DOHH2 (cell line): ENCODE measurements around the gene OR10A5.

ENCODE experiments used
- H3F3A ChIP-seq: fragments of 200-600 bp; sonication (generic), shearing (Covaris generic); 2 replicates; pipeline ENCODE4 v1.6.0; 2016; ENCODE audit warnings: antibody characterized with exemption, mild to moderate bottlenecking; ENCODE audit not compliant: control insufficient read depth, insufficient read depth
- H3K27ac ChIP-seq: fragments of 200-600 bp; sonication (generic); 2 replicates; pipeline ENCODE4 v1.5.1; 2014; ENCODE audit warnings: low read depth, mild to moderate bottlenecking, low read length, moderate library complexity
- H3K27me3 ChIP-seq: fragments of 200-600 bp; sonication (generic); 2 replicates; pipeline ENCODE4 v1.6.1; 2014; ENCODE audit warnings: mild to moderate bottlenecking, low read length, mixed read lengths; ENCODE audit not compliant: control insufficient read depth
- H3K36me3 ChIP-seq: fragments of 200-600 bp; sonication (generic); 2 replicates; pipeline ENCODE4 v1.6.1; 2014; ENCODE audit warnings: mild to moderate bottlenecking, low read length, moderate library complexity, mixed read lengths; ENCODE audit not compliant: control insufficient read depth
- H3K4me1 ChIP-seq: fragments of 200-600 bp; sonication (generic); 2 replicates; pipeline ENCODE4 v1.6.1; 2014; ENCODE audit warnings: mild to moderate bottlenecking, low read length, mixed read lengths; ENCODE audit not compliant: control insufficient read depth
- H3K4me2 ChIP-seq: fragments of 200-600 bp; sonication (generic); 2 replicates; pipeline ENCODE4 v1.6.0; 2014; ENCODE audit warnings: mild to moderate bottlenecking, low read length, moderate library complexity
- H3K4me3 ChIP-seq: fragments of 200-600 bp; sonication (generic); 2 replicates; pipeline ENCODE4 v1.5.1; 2014; ENCODE audit warnings: mild to moderate bottlenecking, low read length, mixed read lengths
- H3K79me2 ChIP-seq: fragments of 200-600 bp; sonication (generic); 2 replicates; pipeline ENCODE4 v1.6.1; 2014; ENCODE audit warnings: mild to moderate bottlenecking, low read length, mixed read lengths; ENCODE audit not compliant: control insufficient read depth
- H3K9me2 ChIP-seq: fragments of 200-600 bp; sonication (generic); replicated peaks from 2 replicates; pipeline ENCODE4 v1.6.1; 2014; ENCODE audit warnings: mild to moderate bottlenecking, low read length, mixed read lengths; ENCODE audit not compliant: control insufficient read depth
- H3K9me3 ChIP-seq: fragments of 200-600 bp; sonication (generic); 2 replicates; pipeline ENCODE4 v1.6.1; 2014; ENCODE audit warnings: antibody characterized with exemption, low read length, mixed read lengths; ENCODE audit not compliant: control insufficient read depth, insufficient read depth
- H4K20me1 ChIP-seq: fragments of 200-600 bp; sonication (generic); 2 replicates; pipeline ENCODE4 v1.6.0; 2014; ENCODE audit warnings: low read depth, mild to moderate bottlenecking, antibody characterized with exemption, low read length, moderate library complexity; ENCODE audit not compliant: control insufficient read depth, insufficient read depth
- CTCF ChIP-seq: fragments of 200-600 bp; sonication (generic); IDR thresholded peaks from one replicate; pipeline ENCODE4 v1.5.1; 2014; ENCODE audit warnings: antibody characterized with exemption, mild to moderate bottlenecking, low read depth, low read length; ENCODE audit not compliant: poor library complexity, severe bottlenecking
- EZH2phosphoT487 ChIP-seq: fragments of 200-600 bp; sonication (generic); IDR thresholded peaks from 2 replicates; pipeline ENCODE4 v1.6.1; 2017; ENCODE audit warnings: borderline replicate concordance, mild to moderate bottlenecking, antibody characterized with exemption, low read length, moderate library complexity, mixed read lengths

The OR10A5 gene

DNA sequence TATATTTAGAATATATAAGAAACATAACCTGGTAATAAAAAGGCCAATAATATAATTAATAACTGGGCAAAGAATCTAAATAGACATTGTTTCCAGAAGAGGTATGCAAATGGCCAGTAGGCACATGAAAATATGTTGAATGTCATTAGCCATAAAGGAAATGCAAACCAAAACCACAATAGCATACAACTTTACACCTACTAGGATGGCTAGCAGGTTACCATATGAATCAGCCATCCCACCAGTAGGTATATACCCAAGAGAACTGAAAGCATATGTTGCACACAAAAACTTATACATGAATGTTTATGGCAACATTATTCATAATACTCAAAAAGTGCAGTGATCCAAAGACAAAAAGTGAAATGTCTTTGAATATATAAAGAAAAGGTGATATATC is 49.5 kb downstream of the OR10A5 start:
- no peak overlapping the region for H3K27ac ChIP-seq
- no peaks in the 10 kb centered on the region for H3F3A ChIP-seq
- TF ChIP-seq EZH2phosphoT487 (no peak), CTCF (no peak)
- H4K20me1 ChIP-seq, result no peaks in the 10 kb centered on the region
- peaks cover 3% of the 10 kb centered on the region; the same call in 1 of the 2 replicates for H3K4me1 ChIP-seq
- H3K9me3 ChIP-seq, result no peaks in the 10 kb centered on the region
- no peaks in the 10 kb centered on the region for H3K27me3 ChIP-seq
- no peak overlapping the region for H3K4me3 ChIP-seq
- H3K79me2 ChIP-seq, result no peaks in the 10 kb centered on the region
- H3K9me2 ChIP-seq, result no peaks in the 10 kb centered on the region
- H3K36me3 ChIP-seq, result no peaks in the 10 kb centered on the region
- no peak overlapping the region for H3K4me2 ChIP-seq
